Measurements from ENCODE around the gene F11.
"Not testable (repeated sequence)": the region's sequence is repeated elsewhere in the genome, so short reads cannot be mapped to it uniquely, and the experiment has no call there.

The F11 gene

DNA sequence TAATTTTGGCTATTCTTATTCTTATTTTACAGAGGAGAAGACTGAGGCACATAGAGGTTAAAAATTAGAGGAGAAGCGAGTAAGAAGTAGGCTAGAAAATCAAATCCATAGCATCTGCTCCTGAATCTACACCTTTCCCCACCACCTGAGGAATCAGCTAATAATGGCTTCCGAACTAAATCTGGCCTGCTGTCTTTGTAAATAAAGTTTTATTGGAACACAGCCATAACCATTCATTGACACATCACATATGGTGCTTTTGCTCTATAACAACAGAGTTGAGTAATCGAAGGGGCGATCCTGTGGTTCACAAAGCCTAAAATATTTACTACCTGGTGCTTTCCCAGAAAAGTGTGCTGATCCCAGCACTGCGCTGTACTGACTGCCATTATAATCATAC lies 38.2 kb downstream of the F11 start:
- no peak for DNase-seq

DNA sequence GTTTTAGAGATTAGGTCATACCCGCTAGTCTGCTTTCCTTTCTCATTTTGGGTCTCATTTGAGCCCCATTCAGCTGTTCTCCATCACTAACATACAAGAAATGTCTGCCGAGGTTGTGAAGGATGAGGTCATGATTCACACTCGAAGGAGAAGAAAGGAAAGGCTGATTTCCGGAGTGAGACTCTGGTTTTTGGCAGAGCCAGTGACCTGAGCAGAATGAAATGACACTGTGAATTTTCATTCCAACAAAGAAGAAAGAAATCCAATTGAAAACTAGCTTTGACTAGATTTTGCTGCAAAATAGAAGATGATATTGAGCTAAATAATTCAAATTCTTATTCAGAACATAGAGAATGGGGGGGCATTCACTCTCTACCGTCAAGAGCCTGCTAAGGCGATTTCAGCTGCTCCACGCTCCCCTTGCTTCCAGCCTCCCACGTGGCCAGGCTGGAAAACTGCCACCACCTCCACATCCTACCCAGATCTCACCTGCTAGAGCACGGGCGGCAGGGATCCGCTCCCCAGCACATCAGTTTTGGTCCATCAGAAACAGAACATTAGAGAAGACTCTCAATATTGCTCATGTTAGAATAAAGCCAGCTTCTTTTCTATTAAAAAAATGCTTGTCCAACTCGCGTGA lies 39.0 kb downstream of the F11 start:
- no peak for DNase-seq

DNA sequence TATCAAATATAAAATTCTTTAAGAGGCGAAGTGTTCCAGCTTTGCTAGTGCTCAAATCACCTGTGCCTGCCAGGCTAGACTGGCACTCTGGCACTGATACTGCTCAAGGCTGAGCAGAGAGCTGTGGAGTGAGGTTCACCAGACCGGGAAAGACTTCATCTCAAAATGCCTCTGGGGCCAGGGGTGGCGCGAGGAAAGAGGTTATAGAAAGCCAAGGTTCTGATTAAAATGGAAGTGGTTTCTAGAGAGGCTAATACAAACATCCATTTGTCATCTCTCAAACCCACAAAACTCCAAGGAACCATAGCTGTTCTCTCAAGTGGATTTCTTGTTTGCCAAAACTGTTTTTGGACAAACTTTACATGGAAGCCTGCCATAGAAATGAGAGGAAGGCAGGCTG lies 41.5 kb downstream of the F11 start:
- no peak for DNase-seq

- no peak for DNase-seq
Observed at GRCh38 chr4:186307916-186308315, 41.9 kb downstream of the F11 start.

DNA sequence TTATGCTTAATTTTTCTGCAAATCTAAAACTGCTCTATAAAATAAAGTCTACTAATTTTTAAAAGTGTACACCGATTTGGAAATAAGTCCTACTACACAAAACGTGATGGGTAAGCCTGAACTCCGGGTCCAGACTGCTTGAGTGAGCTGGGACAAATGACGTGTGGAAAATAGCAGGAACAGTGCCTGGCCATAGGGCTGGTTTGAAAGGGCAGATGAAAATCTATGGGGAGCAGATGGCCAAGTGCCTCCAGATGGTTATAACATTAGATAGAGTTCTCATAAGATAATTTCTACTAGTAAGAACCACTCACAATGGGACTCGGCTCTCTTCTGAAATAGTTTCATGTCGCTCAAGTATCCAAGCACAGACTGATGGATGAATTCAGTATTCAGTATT lies 52.5 kb downstream of the F11 start:
- no peak for DNase-seq

DNA sequence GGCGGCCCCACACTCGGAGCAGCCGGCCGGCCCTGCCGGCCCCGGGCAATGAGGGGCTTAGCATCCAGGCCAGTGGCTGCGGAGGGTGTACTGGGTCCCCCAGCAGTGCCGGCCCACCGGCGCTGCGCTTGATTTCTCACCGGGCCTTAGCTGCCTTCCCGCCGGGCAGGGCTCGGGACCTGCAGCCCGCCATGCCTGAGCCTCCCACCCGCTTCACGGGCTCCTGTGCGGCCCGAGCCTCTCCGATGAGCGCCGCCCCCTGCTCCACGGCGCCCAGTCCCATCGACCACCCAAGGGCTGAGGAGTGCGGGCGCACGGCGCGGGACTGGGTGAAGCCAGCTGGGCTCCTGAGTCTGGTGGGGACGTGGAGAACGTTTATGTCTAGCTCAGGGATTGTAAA lies 58.7 kb downstream of the F11 start:
- DNase-seq = not testable (repeated sequence)

DNA sequence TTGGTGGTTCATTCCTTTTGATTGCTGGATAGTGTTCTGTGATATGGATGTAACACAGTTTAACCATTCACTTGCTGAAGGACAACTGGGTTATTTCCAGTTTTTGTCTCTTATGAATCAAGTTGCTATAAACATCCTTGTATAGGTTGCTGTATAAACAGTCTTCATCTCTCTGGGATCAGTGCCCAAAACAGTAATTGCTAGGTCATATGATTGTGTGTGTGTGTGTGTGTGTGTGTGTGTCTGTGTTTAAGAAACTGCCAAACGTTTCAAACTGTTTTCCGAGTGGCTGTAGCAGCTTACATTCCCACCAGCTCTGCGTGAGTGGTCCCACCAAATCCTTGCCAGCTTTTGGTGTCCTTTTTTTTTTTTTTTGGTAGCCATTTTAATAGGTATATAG lies 60.4 kb downstream of the F11 start:
- DNase-seq = no peak

GRCh38 chr4:186329372-186329771 lies 63.4 kb downstream of the F11 start:
- DNase-seq = no peak

GRCh38 chr4:186330368-186330767 lies 64.4 kb downstream of the F11 start:
- DNase-seq = no peak

DNA sequence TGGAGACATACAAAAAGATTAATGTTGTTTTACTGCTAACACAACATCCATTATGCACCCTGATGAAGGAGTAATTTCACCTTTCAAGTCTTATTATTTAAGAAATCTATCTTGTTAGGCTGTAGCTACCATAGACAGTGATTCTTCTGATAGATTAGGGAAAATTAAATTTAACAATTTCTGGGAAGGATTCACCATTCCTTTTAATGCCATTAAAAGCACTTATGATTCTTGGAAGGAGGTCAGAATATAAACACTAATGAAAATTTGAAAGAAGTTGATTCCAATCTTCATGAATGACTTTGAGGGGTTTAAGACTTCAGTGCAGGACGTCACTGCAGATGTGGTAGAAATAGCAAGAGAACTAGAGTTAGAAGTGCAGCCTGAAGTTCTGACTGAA lies 69.8 kb downstream of the F11 start:
- DNase-seq = no peak

Data from NCI-H82 (cell line).